A549 (cell line): Measurements from ENCODE around the gene SPTBN5. TPM values are rescaled to one million over a fixed set of nuclear protein-coding genes. Genes with fewer than 3 reads are reported as not detected.

Source experiments
- ATAC-seq, 2 experiments: fragments of 200-7000 bp in 1 of 2; fragments of >200 bp in 1 of 2; cut with Nextera tagmentation in 1 of 2; cut with Tn5 transposase in 1 of 2; 3 replicates each; pipeline versions ENCODE4 v1.8.0 to v1.9.1; 2018 to 2020; ENCODE audit warnings: mild to moderate bottlenecking in 1 of 2, moderate library complexity in 1 of 2
- CTCF ChIA-PET: fragments of 300-600 bp; sonication (Branson Sonifier 250); formaldehyde crosslinking; extraction: SDS; loops from one replicate; lab custom pipeline; 2021; ENCODE audit warnings: antibody characterized with exemption, inconsistent platforms; lab: Yijun Ruan, JAX
- POLR2A ChIA-PET: fragments of 350-600 bp; formaldehyde crosslinking; extraction: SDS; loops from one replicate; lab custom pipeline; 2021; ENCODE audit warnings: antibody characterized with exemption, inconsistent platforms; lab: Yijun Ruan, JAX
- DNase-seq, 2 experiments: peaks; one replicate each; pipeline versions ENCODE4 v3.0.0 to v3.0.0-alpha.2; 2011 to 2016; ENCODE audit warnings: low read depth in 1 of 2, low spot score in 1 of 2
- FAIRE-seq: peaks from 2 replicates; lab custom pipeline; 2011; peaks lifted over from hg19 to GRCh38; lab: Jason Lieb, UNC
- H3K27ac ChIP-seq, 2 experiments: fragments of >200 bp; sonication (Bioruptor Twin); formaldehyde crosslinking; 3 replicates each; pipeline ENCODE4 v1.5.1; 2016 to 2017
- H3K4me1 ChIP-seq: fragments of >200 bp; sonication (Bioruptor Twin); formaldehyde crosslinking; 3 replicates; pipeline ENCODE4 v1.6.1; 2016
- H3K4me2 ChIP-seq: fragments of >200 bp; sonication (Bioruptor Twin); formaldehyde crosslinking; 3 replicates; pipeline ENCODE4 v1.6.1; 2016
- H3K4me3 ChIP-seq: fragments of >200 bp; sonication (Bioruptor Twin); formaldehyde crosslinking; 3 replicates; pipeline ENCODE4 v1.5.1; 2016
- H3K9me3 ChIP-seq: fragments of >200 bp; sonication (Bioruptor Twin); formaldehyde crosslinking; 3 replicates; pipeline ENCODE4 v1.6.1; 2016
- BCL3 ChIP-seq: fragments of >200 bp; sonication (Bioruptor Twin); formaldehyde crosslinking; IDR thresholded peaks from 3 replicates; pipeline ENCODE4 v1.6.1; 2016
- BHLHE40 ChIP-seq: IDR thresholded peaks from 2 replicates; pipeline ENCODE4 v1.6.1; 2012; ENCODE audit warnings: low read depth, low read length, inconsistent platforms
- CHD4 ChIP-seq: fragments of 200-600 bp; sonication (generic); IDR thresholded peaks from 2 replicates; pipeline ENCODE4 v1.6.1; 2016; ENCODE audit warnings: antibody characterized with exemption, mild to moderate bottlenecking, borderline replicate concordance
- CTCF ChIP-seq: fragments of >200 bp; sonication (Bioruptor Twin); formaldehyde crosslinking; IDR thresholded peaks from 3 replicates; pipeline ENCODE4 v1.5.1; 2016
- EHF ChIP-seq: fragments of 250-450 bp; sonication (Bioruptor Pico); IDR thresholded peaks from 2 replicates; pipeline ENCODE4 v1.5.0; 2020; ENCODE audit warnings: mild to moderate bottlenecking
- ELK1 ChIP-seq: fragments of 150-350 bp; IDR thresholded peaks from 2 replicates; pipeline ENCODE4 v1.6.1; 2014; ENCODE audit warnings: low read depth, mild to moderate bottlenecking, low read length
- ESRRA ChIP-seq: fragments of 150-350 bp; IDR thresholded peaks from 2 replicates; pipeline ENCODE4 v1.6.1; 2014; ENCODE audit warnings: mild to moderate bottlenecking, low read length, borderline replicate concordance
- FOSB ChIP-seq: fragments of 250-450 bp; sonication (Bioruptor Pico); IDR thresholded peaks from 2 replicates; pipeline ENCODE4 v1.5.0; 2020; ENCODE audit warnings: mild to moderate bottlenecking, moderate library complexity
- FOSL2 ChIP-seq, 2 experiments: fragments of 450-650 bp in 1 of 2; fragments of >200 bp in 1 of 2; sonication (Bioruptor Twin) in 1 of 2; formaldehyde crosslinking; IDR thresholded peaks; 2 replicates each; pipeline versions ENCODE4 v1.5.0 to v1.6.1; 2016 to 2020; ENCODE audit warnings: mild to moderate bottlenecking in 1 of 2, moderate library complexity in 1 of 2
- GATA3 ChIP-seq: IDR thresholded peaks from 2 replicates; pipeline ENCODE4 v1.6.1; 2012; ENCODE audit warnings: borderline replicate concordance
- HDAC2 ChIP-seq: fragments of 200-600 bp; sonication (generic); IDR thresholded peaks from 2 replicates; pipeline ENCODE4 v1.6.1; 2016
- HMGXB4 ChIP-seq: fragments of 250-450 bp; sonication (Bioruptor Pico); IDR thresholded peaks from 2 replicates; pipeline ENCODE4 v1.5.0; 2021; ENCODE audit warnings: mild to moderate bottlenecking, moderate library complexity, borderline replicate concordance
- HOXA7 ChIP-seq: fragments of 250-450 bp; sonication (Bioruptor Pico); IDR thresholded peaks from 2 replicates; pipeline ENCODE4 v1.5.0; 2020; ENCODE audit warnings: mild to moderate bottlenecking, moderate library complexity
- HOXB13 ChIP-seq: fragments of 250-450 bp; sonication (Bioruptor Pico); IDR thresholded peaks from 2 replicates; pipeline ENCODE4 v1.5.0; 2020; ENCODE audit warnings: low read depth, mild to moderate bottlenecking, moderate library complexity
- HOXB5 ChIP-seq: fragments of 250-450 bp; sonication (Bioruptor Pico); IDR thresholded peaks from 2 replicates; pipeline ENCODE4 v1.5.0; 2020; ENCODE audit warnings: mild to moderate bottlenecking, moderate library complexity
- MAZ ChIP-seq: fragments of 150-350 bp; IDR thresholded peaks from 2 replicates; pipeline ENCODE4 v1.6.1; 2014; ENCODE audit warnings: antibody characterized with exemption, low read depth, low read length, borderline replicate concordance
- NPAS2 ChIP-seq: fragments of 250-450 bp; sonication (Bioruptor Pico); IDR thresholded peaks from 2 replicates; pipeline ENCODE4 v1.8.0; 2022; ENCODE audit warnings: mild to moderate bottlenecking, moderate library complexity, borderline replicate concordance
- PHF8 ChIP-seq: fragments of 200-600 bp; sonication (generic); IDR thresholded peaks from 2 replicates; pipeline ENCODE4 v1.6.1; 2016; ENCODE audit warnings: low read depth, mild to moderate bottlenecking, antibody characterized with exemption, moderate library complexity, borderline replicate concordance
- POLR2A ChIP-seq: IDR thresholded peaks from 2 replicates; pipeline ENCODE4 v1.6.1; 2012; ENCODE audit warnings: mild to moderate bottlenecking, low read length
- RAD21 ChIP-seq, 2 experiments: fragments of >200 bp in 1 of 2; sonication (Bioruptor Twin) in 1 of 2; formaldehyde crosslinking in 1 of 2; IDR thresholded peaks in 1 of 2; conservative IDR thresholded peaks in 1 of 2; 2 replicates in 1 of 2; 3 replicates in 1 of 2; pipeline ENCODE4 v1.6.1; 2012 to 2018; ENCODE audit warnings: inconsistent platforms in 1 of 2
- RCOR1 ChIP-seq: fragments of 150-350 bp; IDR thresholded peaks from 2 replicates; pipeline ENCODE4 v1.6.1; 2014; ENCODE audit warnings: antibody characterized with exemption, low read length, low read depth
- RFX5 ChIP-seq: fragments of 450-650 bp; IDR thresholded peaks from 2 replicates; pipeline ENCODE4 v1.7.1; 2014; ENCODE audit warnings: antibody characterized with exemption, mild to moderate bottlenecking, moderate library complexity
- RNF2 ChIP-seq: fragments of 200-600 bp; sonication (generic); IDR thresholded peaks from 2 replicates; pipeline ENCODE4 v1.6.1; 2016; ENCODE audit warnings: low read depth, mild to moderate bottlenecking, antibody characterized with exemption, moderate library complexity, borderline replicate concordance
- SMC3 ChIP-seq: fragments of >200 bp; sonication (Bioruptor Twin); formaldehyde crosslinking; IDR thresholded peaks from 3 replicates; pipeline ENCODE4 v1.6.1; 2018; ENCODE audit warnings: inconsistent platforms
- SREBF2 ChIP-seq: fragments of 450-650 bp; IDR thresholded peaks from 2 replicates; pipeline ENCODE4 v1.6.1; 2014; ENCODE audit warnings: mild to moderate bottlenecking, moderate library complexity
- TP53 ChIP-seq: fragments of 250-450 bp; sonication (Bioruptor Pico); IDR thresholded peaks from 2 replicates; pipeline ENCODE4 v1.5.0; 2021; ENCODE audit warnings: mild to moderate bottlenecking, moderate library complexity
- USF2 ChIP-seq: fragments of 450-650 bp; IDR thresholded peaks from 2 replicates; pipeline ENCODE4 v1.6.1; 2014; ENCODE audit warnings: antibody characterized with exemption
- ZFP36 ChIP-seq: fragments of 450-650 bp; IDR thresholded peaks from 2 replicates; pipeline ENCODE4 v1.6.1; 2014; ENCODE audit warnings: borderline replicate concordance; ENCODE audit not compliant: partially characterized antibody
- WGBS: methylation state at CpG from one replicate; pipeline ENCODE4 v1.1.6; 2017; ENCODE audit errors: missing lambda C conversion rate; 5-methylcytosine and 5-hydroxymethylcytosine counted together
- polyA plus RNA-seq, 4 experiments: library from polyadenylated mRNA; depleted of rRNA in 3 of 4; stranded (reverse); fragments of >200 nt; fragmentation: RNase III in 1 of 4; extraction: RNeasy Plus Mini Kit Qiagen cat#74134 plus additional on column Dnase treatment in 1 of 4; gene quantifications; 2 replicates in 3 of 4; 3 replicates in 1 of 4; pipeline ENCODE4 v1.2.3, GENCODE V29; 2011 to 2017

The SPTBN5 gene
- polyA plus RNA-seq, 2 of the 4 experiments (the other 2 are of a cell fraction) = 0.05 to 0.17 TPM

GRCh38 chr15:41851755-41852370, 42.0 kb downstream of the SPTBN5 start:
- Histone ChIP-seq H3K4me3 (no peak overlapping the region), H3K4me1 (no peaks in the 10 kb centered on the region), H3K9me3 (no peaks in the 10 kb centered on the region), H3K4me2 (no peak overlapping the region), H3K27ac (no peak overlapping the region)
- ATAC-seq = no peak
- DNase-seq = no peak
- no peak for FAIRE-seq
- ChIA-PET POLR2A (no interaction called here), CTCF (interaction anchor here (0.8 to 1.7 kb wide), 6 partner anchors 10 to 367 kb away, joined by 3 read pairs; partner anchors contain the start of gene MAPKBP1)
- TF ChIP-seq ZFP36 (no peak), BCL3 (no peak), HOXB5 (CRISPR knock-in tag) (no peak), CHD4 (no peak), HMGXB4 (CRISPR knock-in tag) (no peak), MAZ (no peak), GATA3 (no peak), EHF (no peak), BHLHE40 (no peak), ELK1 (no peak), RNF2 (no peak), RFX5 (no peak), FOSB (CRISPR knock-in tag) (no peak), USF2 (no peak), NPAS2 (CRISPR knock-in tag) (no peak), ESRRA (no peak)
- 72% methylated on average over 3 of the region's 8 CpGs for WGBS

- no peak for DNase-seq
- FAIRE-seq = no peak
- ChIA-PET POLR2A (no interaction called here), CTCF (interaction anchor here (0.5 to 1.7 kb wide), 4 partner anchors 15 to 608 kb away, joined by 3 to 5 read pairs (median 4); no protein-coding TSS in a partner anchor)
- Histone ChIP-seq H3K27ac (no peak overlapping the region), H3K9me3 (no peaks in the 10 kb centered on the region), H3K4me2 (no peak overlapping the region), H3K4me3 (no peak overlapping the region), H3K4me1 (no peaks in the 10 kb centered on the region)
- 78% methylated on average over 5 of the region's 11 CpGs for WGBS
- no peak for ATAC-seq
- TF ChIP-seq HDAC2 = no peak
- no peak for TF ChIP-seq POLR2A
- no peak for TF ChIP-seq SREBF2
- TF ChIP-seq TP53 (CRISPR knock-in tag) = no peak
- no peak for TF ChIP-seq HMGXB4 (CRISPR knock-in tag)
- TF ChIP-seq CTCF = no peak
- no peak for TF ChIP-seq RAD21 (conservative IDR thresholded peaks at IDR 0.05 in 1 of 2, IDR thresholded peaks at IDR 0.05 in 1 of 2)
- TF ChIP-seq FOSL2 (IDR thresholded peaks at IDR 0.05) = no peak
- no peak for TF ChIP-seq FOSL2 (CRISPR knock-in tag; IDR thresholded peaks at IDR 0.05)
- TF ChIP-seq RCOR1 = no peak
- TF ChIP-seq PHF8 = no peak
- TF ChIP-seq RNF2 = no peak
- no peak for TF ChIP-seq HOXB13
- no peak for TF ChIP-seq HOXA7 (CRISPR knock-in tag)
- TF ChIP-seq SMC3 = no peak
Measured at GRCh38 chr15:41851167-41851523, 42.7 kb downstream of the SPTBN5 start.
